Aorta (tissue), 5 donors: ENCODE measurements around the gene KIF5C. TPM values are rescaled to one million over a fixed set of nuclear protein-coding genes. Genes with fewer than 3 reads are reported as not detected.
A peak's percentile ranks its signal among the peaks of the same experiment; 100 is the strongest.

ENCODE experiments used
- ATAC-seq: fragments of 200-7000 bp; cut with Tn5 transposase; one replicate; pipeline ENCODE4 v1.9.1; 2022; ENCODE audit warnings: moderate library complexity; ENCODE audit not compliant: low FRiP score
- DNase-seq, 2 donors: peaks; one replicate each; pipeline ENCODE4 v3.0.0-alpha.2; 2020
- H3K27ac ChIP-seq, 2 donors: one replicate each; pipeline ENCODE4 v1.5.1; 2013; ENCODE audit warnings: low read length in 2 of 2, mild to moderate bottlenecking in 2 of 2, moderate library complexity in 2 of 2, control low read depth in 1 of 2, inconsistent platforms in 1 of 2, low read depth in 1 of 2
- H3K27me3 ChIP-seq, 2 donors: one replicate each; pipeline ENCODE4 v1.6.1; 2013; ENCODE audit warnings: control low read depth in 1 of 2, low read length in 1 of 2, mild to moderate bottlenecking in 1 of 2, moderate library complexity in 1 of 2; ENCODE audit not compliant: insufficient read depth in 2 of 2, control insufficient read depth in 1 of 2
- H3K36me3 ChIP-seq, 2 donors: one replicate each; pipeline ENCODE4 v1.6.1; 2013; ENCODE audit warnings: control low read depth in 1 of 2, low read length in 1 of 2, mild to moderate bottlenecking in 1 of 2; ENCODE audit not compliant: insufficient read depth in 2 of 2, control insufficient read depth in 1 of 2
- H3K4me1 ChIP-seq, 2 donors: one replicate each; pipeline ENCODE4 v1.6.1; 2013; ENCODE audit warnings: low read length in 2 of 2, control low read depth in 1 of 2, mild to moderate bottlenecking in 1 of 2, moderate library complexity in 1 of 2; ENCODE audit not compliant: insufficient read depth in 2 of 2, control insufficient read depth in 1 of 2
- H3K4me3 ChIP-seq, 2 donors: one replicate each; pipeline ENCODE4 v1.5.1; 2013; ENCODE audit warnings: low read length in 2 of 2, control low read depth in 1 of 2, mild to moderate bottlenecking in 1 of 2
- H3K9me3 ChIP-seq: one replicate; pipeline ENCODE4 v1.6.1; 2013; ENCODE audit warnings: mild to moderate bottlenecking, low read length; ENCODE audit not compliant: control insufficient read depth
- WGBS, 2 donors: extraction: QIAGEN DNeasy Blood & Tissue Kit; methylation state at CpG; one replicate each; pipeline ENCODE4 v1.1.7; 2013; 5-methylcytosine and 5-hydroxymethylcytosine counted together
- intact Hi-C, 2 donors: fragments of 100-400 bp; cut with DNase I; formaldehyde crosslinking; loops; one replicate each; pipeline versions ENCODE4 v1.14.2 to v1.15.0; 2022
- polyA plus RNA-seq, 2 donors: library from polyadenylated mRNA; stranded (reverse); fragments of 200-250 nt; gene quantifications; one replicate each; pipeline ENCODE4 v1.2.3, GENCODE V29; 2013
- total RNA-seq, 2 donors: library from RNA; stranded (reverse); fragmentation: NEBNext Ultra II Directional; extraction: Animal tissue kit (Norgen Biotek cat#: 25700); gene quantifications; one replicate each; pipeline ENCODE4 v1.2.1, GENCODE V29; 2021
- donor health status: healthy with polysubstance abuse.
- donor health status: Bipolar disorder and iron deficiency.
- donor health status: DM: no; HTN: no; CAD: no.
- donor health status: DM: no; HTN: no; CAD: no.
- donor health status: DM: yes; HTN: yes; CAD: no.

The KIF5C gene
- total and polyA plus RNA-seq, 4 donors, result 1.5 to 3.4 (median 1.9) TPM

GRCh38 chr2:149068996-149069888, 194.2 kb downstream of the KIF5C start:
- ATAC-seq, result peak; percentile 56
- no peak for DNase-seq
- 33 to 38% methylated on average over 5 of the region's 5 CpGs for WGBS, 2 donors

GRCh38 chr2:149070681-149071320, 195.8 kb downstream of the KIF5C start:
- intact Hi-C loops, result no loop called here
- no peaks in the 10 kb centered on the region for H3K9me3 ChIP-seq
- no peaks in the 10 kb centered on the region for H3K27me3 ChIP-seq
- WGBS, 2 donors, result 82 to 89% methylated on average over 9 of the region's 9 CpGs
- H3K4me3 ChIP-seq, result no peak overlapping the region
- no peak overlapping the region for H3K27ac ChIP-seq
- no peaks in the 10 kb centered on the region for H3K36me3 ChIP-seq
- ATAC-seq, result no peak
- H3K4me1 ChIP-seq, result peaks cover 0 to 6% of the 10 kb centered on the region in 2 donors
- no peak for DNase-seq

More at GRCh38 chr2:149068996-149069888, 194.2 kb downstream of the KIF5C start:
- Histone ChIP-seq H3K4me3 (no peak overlapping the region), H3K4me1 (peaks cover 0 to 6% of the 10 kb centered on the region in 2 donors), H3K27me3 (no peaks in the 10 kb centered on the region), H3K36me3 (no peaks in the 10 kb centered on the region), H3K9me3 (no peaks in the 10 kb centered on the region), H3K27ac (no peak overlapping the region)
- intact Hi-C loops, result no loop called here

- Histone ChIP-seq H3K27me3 (no peaks in the 10 kb centered on the region), H3K27ac (no peak overlapping the region), H3K36me3 (no peaks in the 10 kb centered on the region), H3K9me3 (no peaks in the 10 kb centered on the region), H3K4me3 (no peak overlapping the region), H3K4me1 (no peaks in the 10 kb centered on the region)
- no peak for DNase-seq
- 91 to 92% methylated on average over 2 of the region's 2 CpGs for WGBS, 2 donors
- intact Hi-C loops, result no loop called here
- ATAC-seq, result no peak
Observed at GRCh38 chr2:149075105-149075504, 200.1 kb downstream of the KIF5C start.

DNA sequence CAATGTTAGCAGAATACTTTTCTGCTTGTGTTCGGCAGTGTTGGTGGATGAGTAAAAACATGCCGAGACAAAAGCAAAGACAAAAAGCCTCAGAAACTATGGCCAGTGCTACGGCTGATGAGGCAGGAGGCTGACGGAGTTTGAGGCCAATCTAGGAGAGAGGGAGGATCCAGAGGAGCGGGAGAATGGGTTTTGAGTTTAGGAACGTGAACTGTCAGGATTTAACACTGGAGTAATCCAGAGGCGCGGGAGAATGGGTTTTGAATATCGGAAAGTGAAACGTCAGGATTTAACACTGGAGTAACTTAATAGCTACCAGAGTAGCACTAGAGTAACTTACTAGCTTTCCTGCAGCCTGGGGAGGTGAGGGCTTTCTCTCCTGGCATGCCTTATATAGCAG, 200.8 kb downstream of the KIF5C start:
- no peak overlapping the region for H3K4me3 ChIP-seq
- 43 to 60% methylated on average over 10 of the region's 10 CpGs for WGBS, 2 donors
- H3K4me1 ChIP-seq, result no peaks in the 10 kb centered on the region
- H3K27ac ChIP-seq, result no peak overlapping the region
- H3K9me3 ChIP-seq, result no peaks in the 10 kb centered on the region
- intact Hi-C loops, result no loop called here
- no peaks in the 10 kb centered on the region for H3K27me3 ChIP-seq
- no peak for DNase-seq
- ATAC-seq, result no peak
- no peaks in the 10 kb centered on the region for H3K36me3 ChIP-seq

Other genes with a start within 250 kb of the KIF5C start
- gene EPC2, start 230.5 kb upstream of the KIF5C start, total RNA-seq, result 10 to 100 TPM; 42.7 to 43.6 TPM
- gene EPC2, start 230.5 kb upstream of the KIF5C start, polyA plus RNA-seq, result 10 to 100 TPM; 11.1 to 12.4 TPM
- not detected for gene LYPD6B, start 163.5 kb downstream of the KIF5C start, total RNA-seq
- under 1 TPM in 1 of 2 donors, not detected in 1; 0.26 TPM for gene LYPD6B, start 163.5 kb downstream of the KIF5C start, polyA plus RNA-seq